GM12874 (cell line): Measurements from ENCODE around the gene REXO5.

Source experiments
- TF ChIP-seq, protein P1 (sequence below): IDR thresholded peaks from 2 replicates; pipeline ENCODE4 v1.5.1; 2011; ENCODE audit warnings: low read depth, mild to moderate bottlenecking, control low read depth, low read length, moderate library complexity; ENCODE audit not compliant: insufficient read depth

REXO5 gene

DNA sequence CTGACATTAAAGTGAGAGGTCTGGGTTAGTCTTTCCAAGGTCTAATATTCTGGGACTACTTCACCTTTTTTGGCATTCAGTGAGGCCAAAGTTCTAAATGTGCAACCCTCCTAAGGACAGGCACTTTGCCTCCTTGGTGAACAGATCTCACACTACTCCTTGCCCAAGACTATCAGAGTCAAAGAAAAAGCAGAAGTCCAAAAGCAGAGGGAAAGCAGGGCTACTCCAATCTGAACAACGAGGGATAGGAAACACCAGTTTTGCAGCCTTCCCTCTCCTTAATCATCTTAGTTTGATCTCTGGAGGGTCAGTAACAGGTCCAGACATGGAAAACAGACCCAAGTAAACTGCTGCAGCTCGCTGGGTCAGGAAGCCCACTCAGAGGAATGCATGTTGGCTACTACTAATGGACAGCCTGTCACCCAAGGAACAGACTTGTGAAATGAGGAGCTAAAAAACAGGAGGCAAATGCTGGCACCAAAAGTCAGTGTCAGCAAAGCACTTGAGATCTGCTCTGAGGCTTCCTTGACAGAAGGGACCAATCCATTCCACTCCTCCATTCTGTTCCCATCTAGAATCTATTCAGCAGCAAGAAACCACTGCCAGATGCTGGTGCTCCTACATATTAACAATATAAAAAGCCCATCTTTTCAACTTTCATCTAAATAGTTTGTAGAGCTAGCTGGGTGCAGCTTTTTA is 63.9 kb downstream of the REXO5 start:
- TF ChIP-seq, protein P1, sequence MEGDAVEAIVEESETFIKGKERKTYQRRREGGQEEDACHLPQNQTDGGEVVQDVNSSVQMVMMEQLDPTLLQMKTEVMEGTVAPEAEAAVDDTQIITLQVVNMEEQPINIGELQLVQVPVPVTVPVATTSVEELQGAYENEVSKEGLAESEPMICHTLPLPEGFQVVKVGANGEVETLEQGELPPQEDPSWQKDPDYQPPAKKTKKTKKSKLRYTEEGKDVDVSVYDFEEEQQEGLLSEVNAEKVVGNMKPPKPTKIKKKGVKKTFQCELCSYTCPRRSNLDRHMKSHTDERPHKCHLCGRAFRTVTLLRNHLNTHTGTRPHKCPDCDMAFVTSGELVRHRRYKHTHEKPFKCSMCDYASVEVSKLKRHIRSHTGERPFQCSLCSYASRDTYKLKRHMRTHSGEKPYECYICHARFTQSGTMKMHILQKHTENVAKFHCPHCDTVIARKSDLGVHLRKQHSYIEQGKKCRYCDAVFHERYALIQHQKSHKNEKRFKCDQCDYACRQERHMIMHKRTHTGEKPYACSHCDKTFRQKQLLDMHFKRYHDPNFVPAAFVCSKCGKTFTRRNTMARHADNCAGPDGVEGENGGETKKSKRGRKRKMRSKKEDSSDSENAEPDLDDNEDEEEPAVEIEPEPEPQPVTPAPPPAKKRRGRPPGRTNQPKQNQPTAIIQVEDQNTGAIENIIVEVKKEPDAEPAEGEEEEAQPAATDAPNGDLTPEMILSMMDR = no peak

DNA sequence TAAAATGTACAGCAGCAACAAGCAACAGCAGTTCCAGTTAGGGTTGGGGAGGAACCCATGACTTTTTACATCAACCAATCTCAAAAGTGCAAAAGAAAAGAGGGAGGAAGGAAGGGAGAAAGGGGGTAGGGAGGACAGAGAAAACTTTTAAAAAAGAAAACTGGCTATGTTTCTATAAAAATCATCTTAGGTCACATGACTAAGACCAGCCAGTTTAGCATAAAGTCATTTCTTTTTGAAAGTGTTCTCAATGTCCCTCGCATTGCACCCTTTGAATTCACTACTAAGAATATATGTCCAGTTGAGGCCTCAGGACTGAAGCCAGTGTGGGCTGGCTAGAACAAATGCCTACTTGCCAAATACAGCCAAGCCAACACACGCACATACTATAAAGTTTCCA is 64.9 kb downstream of the REXO5 start:
- TF ChIP-seq, protein P1 = no peak

DNA sequence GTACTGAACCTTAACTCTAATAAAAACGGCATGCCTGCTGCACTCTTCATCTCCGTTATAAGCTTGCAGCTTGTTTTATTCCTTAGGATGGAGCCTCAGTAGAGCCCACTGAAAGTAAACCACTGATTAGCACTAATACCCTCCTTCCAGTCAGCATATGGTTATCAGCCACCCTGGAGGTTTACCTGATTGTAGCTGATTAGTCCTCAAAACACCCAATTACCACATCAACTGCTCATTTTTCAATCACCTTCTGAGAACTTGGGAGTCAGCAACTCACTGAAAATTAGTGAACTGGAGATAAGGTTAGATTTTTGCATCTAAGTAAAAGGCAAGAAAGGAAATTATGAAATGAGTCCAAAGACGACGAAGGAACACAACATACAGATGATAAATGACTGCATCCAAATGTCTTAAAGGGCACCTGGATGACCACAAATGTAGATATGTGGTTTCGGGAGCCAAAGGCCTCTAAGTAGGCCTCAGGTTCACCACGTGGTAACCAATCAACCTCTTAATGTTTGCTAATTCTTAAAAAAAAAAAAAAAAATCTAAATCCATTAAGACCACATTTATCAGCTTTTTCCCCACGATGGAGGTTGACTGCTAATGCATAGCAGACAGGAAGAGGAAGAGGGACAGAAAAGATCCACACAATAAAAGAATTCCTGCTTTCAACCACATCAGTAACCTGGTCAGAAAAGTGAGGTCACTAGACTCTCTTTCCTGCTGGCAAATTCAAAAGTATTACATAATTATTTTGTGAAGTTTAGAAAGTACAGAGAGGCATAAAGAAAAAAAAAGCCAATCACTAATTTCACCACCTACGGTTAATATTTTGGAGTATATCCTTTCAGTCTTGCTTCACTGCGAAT is 65.9 kb downstream of the REXO5 start:
- TF ChIP-seq, protein P1 = no peak

DNA sequence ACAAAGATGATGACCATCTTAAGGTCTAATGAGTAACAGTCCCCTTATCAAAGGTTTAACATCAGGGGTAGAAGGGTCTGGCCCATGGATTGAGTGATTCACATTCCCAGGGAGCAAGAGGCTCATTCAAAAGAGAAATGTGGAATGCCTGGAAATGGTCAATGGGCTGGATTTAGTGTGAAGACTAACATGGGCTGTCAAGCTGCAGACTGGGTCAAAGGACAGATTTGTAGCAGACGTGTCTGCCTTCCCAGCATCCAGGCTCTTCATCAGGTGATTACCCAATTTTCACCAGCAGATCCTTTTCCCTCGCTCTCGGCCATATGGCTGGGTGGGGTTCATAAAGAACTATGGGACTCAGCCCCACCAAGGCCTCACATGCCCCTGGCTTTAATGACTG is 67.0 kb downstream of the REXO5 start:
- TF ChIP-seq, protein P1 = no peak

DNA sequence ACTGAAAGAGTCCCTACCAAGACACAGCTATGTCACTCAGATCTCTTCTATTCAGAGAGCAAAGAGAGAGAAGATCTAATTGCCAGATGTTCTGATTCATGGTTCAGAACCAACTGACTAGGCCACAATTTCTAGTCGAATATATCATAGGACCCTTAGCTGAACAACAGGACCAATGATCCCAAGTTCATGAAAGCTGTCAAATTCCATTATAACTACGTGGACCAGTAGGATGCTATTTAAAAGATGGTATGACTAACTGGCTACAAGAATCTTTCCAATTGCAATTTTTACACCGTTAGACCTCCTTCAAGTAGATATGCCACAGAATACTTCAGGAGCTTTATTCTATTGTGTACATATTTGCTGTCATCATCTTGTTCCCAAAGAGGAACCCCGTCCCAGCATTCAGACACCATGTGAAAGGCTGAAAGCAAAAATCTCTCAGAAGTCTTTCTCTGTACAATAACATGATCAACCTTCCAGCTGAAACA is 67.8 kb downstream of the REXO5 start:
- TF ChIP-seq, protein P1 = no peak

DNA sequence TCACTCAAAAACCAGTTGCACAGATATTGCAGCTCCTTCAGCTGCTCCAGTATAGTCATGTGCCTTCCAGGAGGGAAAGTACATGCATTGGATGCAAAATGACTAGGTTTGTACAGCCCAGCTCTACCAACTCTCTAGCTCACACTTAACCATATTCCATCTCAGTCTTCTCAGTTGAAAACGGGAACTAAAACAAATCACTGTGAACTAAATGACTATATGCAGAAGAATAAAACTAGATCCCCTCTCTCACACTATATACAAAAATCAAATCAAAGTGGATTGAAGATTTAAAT is 69.0 kb downstream of the REXO5 start:
- TF ChIP-seq, protein P1 = no peak

DNA sequence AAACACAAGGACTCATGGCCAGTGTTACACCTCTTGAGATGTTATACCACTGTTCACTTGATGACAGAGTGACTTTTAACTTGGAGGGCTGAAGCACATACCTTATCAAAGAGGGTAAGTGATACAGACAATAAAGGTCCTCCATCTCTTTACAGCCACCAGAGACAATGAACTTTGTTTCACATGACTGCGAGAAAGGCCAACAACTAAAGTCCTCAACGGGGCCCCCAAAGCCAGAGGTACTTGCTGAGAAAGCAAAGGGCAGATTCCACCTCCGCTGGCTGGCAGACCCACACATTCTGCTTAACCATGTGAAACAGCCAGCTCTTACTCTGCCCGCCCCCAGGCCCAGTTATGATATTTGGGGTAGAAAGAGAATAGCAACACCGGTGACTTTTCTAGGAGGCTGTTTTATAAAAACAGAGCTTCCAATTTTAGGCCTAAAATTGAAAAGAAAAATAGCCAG is 72.4 kb downstream of the REXO5 start:
- TF ChIP-seq, protein P1 = no peak
